Activated CD4-positive, alpha-beta T cell treated with anti-CD3 and anti-CD28 coated beads, Interleukin-2, amount 50 U/mL, for 1 hour (primary cell): ENCODE results near the gene BSN.

Experiments
- DNase-seq: peaks from one replicate; pipeline ENCODE4 v3.0.0-alpha.2; 2020

The BSN gene

DNA sequence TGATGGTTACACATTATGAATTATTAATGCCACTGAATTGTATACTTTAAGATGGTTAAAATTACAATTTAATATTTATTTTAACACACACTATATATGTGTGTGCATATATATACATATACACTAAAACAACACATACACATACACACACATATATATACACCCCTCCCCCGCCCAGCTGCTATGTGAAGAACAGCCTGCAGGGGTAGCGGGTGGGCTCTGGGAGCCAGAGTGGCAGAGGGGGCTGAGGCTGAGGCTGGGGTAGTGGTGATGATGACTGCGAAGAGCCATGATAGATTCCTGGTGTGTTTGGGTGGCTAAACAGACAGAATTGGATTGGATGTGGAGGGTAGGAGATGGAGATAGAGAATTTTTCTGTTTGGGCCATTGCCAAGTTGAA, 80.5 kb downstream of the BSN start:
- no peak for DNase-seq

DNA sequence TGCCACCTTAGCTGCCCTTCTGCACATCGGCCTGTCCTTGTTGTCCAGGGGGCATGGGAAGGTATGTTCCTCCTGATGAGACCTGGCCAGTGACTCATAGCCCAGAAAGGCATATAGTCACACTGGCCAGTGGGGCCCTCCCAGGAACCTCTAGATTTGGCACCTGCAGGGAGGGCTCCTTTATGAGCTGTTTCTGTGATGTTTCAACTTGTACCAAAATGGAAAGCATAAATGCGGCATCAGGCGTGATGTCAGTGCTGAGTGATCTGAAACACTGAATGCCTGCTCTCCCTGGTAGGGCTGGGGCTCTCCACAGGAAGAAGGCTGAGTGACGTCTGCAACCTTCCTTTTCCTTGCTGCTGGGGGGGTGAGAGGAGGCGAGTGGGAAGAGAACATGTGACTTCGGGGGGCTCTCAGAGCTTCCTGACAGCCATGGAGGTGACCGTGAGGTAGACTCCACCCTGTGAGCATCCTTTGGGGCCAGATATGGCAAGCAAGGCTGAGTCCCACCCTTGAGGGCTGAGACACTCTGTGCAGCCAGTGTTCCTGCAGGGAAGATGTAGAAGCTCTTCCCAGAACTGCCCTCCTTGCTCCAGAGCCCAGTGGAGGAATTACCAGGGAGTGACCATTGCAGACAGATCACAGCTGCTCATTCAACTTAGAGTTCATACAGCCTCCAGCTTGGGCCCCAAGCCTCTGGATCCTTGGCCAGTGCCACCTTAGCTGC, 82.8 kb downstream of the BSN start:
- no peak for DNase-seq

DNA sequence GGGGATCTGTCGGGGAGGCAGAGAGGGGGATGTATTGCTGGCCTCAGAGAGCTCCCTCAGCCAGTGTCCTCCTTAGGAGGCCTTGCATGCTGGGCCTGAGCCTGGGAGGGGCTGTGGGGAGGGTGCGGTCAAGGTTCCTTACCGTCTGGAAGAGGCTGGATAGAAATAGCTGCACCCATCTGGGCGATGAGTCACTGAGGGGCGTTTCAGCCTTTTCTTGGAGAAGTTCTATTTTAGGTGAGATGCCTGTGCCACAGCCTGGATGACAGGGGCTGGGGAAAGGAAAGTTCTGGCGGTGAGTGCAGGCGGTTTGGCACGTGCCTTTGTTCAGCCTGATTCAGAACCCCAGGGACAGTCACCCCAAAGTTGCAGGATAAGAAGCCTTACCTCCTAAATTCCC, 84.2 kb downstream of the BSN start:
- no peak for DNase-seq

DNA sequence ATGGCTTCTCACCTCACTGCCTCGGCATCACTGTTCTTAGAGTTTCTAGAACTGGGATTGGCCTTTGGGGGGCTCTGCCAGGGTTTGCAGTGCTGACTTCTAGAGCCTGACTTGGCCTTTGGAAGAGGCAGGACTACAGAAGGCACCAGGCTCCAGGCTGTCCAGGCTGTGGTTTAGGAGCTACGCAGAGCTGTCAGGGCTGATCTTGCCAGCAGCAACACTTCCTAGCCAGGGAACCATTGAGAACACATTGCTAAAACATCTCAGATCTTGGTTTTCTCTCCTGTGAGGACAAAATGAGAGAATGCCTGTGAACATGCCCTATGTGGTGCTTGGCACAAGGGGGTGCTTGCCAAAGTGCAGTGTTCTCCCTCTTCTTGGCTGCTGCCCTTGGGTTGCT, 85.3 kb downstream of the BSN start:
- no peak for DNase-seq

DNA sequence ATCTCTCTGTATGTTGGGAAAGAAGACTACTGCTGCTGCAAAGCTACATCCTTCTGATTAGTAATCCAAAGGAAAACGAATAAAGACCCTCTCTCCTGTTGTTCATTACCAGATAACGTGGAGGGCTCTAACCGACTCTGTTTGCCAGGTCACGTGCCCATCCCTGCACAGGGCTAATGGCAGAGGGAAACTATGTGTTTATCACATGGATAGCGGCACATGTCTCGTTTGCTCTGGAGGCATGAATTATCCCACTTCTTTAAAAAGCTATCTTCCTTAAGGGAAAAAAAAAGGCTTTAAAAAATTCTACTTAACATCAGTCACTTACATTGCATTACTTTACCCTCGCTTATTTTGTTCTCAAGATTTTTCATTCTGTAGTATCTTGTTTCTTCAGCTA, 87.0 kb downstream of the BSN start:
- no peak for DNase-seq

DNA sequence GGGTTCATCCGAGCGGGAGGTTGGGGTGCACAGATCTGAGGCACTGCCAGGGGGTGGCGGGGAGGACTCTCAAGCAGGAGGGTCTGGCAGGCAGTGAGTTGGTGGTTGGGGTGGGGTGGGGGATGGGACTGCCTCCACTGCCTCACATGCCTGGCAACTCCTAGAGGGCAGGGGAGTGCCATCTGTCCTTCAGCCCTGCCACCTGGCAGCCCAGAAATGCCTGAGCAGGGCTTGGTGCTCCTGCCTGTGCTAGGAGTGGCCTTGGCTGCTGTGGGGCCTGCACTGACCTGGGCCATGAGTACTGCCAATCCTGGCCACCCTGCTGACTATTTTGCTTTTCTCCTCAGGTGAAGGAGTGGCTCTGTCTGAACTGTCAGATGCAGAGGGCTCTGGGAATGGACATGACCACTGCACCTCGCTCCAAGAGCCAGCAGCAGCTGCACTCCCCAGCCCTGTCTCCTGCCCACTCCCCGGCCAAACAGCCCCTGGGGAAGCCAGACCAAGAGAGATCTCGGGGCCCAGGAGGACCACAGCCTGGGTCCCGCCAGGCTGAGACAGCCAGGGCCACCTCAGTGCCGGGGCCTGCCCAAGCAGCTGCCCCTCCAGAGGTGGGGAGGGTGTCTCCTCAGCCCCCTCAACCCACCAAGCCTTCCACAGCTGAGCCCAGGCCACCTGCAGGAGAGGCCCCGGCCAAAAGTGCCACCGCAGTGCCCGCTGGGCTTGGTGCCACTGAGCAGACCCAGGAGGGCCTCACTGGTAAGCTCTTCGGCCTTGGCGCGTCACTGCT, 87.8 kb downstream of the BSN start:
- no peak for DNase-seq

DNA sequence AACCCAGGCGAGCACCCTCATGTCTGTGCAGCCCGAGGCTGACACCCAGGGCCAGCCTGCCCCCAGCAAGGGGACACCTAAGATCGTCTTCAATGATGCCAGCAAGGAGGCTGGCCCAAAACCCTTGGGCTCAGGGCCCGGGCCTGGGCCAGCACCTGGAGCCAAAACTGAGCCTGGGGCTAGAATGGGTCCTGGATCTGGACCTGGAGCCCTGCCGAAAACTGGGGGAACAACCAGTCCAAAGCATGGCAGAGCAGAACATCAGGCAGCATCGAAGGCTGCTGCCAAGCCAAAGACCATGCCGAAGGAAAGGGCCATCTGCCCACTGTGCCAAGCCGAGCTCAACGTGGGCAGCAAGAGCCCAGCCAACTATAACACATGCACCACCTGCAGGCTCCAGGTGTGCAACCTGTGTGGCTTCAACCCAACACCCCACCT, 88.5 kb downstream of the BSN start:
- DNase-seq = no peak

DNA sequence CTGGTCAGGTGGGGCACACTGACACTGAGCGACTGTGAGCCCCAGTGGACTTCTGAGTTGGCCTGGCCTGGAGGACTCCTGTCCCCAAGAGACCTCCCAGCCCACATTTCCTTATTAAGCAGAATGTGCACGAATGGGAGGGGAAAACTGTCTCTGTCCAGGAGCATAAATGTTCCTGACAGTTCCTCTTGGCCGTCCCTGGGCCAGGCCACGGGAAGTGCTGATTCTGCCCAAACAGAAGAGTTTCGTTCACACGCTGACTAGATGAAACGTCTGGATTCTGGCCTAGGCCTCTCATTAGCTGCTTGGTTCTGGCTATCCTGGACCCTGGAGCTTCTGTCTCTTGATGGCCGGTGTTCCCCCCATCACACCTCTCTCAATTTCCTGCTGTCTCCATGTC, 90.4 kb downstream of the BSN start:
- no peak for DNase-seq

DNA sequence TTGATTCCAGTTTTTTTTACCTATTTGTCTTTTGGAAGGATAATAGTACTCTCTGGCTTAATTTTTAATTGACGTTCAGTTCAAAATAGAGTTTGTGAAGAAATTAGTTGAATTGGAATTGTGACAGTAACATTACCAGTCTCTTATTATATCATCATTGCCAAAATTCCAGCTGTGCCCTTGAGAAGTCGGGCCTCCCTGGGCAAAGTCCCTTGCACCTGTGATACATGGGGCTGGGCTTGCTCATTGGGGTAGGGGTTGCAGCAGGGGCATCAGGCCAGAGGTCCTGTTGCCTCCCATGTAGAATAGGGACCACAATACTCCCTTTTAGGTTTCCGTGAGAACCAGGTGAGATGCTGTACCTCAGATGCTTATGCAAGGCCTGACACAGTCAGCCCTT, 92.0 kb downstream of the BSN start:
- no peak for DNase-seq

DNA sequence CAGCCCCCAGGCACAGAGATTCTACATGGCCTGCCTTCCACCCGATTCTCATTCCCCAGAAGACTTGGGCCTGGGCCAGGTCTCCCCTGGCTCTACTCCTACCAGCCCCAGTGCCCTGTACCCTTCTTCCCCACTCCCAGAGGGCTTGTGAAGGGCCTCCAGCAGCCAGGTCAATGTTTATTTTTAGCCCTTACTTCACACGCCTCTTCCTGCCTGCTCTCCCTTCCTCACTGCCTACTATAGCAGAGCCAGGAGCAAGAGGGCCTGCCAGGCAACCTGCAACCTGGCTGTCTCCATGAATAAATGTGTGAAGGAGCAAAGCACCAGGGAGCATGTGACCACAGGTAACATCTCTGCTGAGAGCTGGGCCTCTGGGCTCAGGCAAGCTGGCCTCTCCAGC, 93.5 kb downstream of the BSN start:
- no peak for DNase-seq

DNA sequence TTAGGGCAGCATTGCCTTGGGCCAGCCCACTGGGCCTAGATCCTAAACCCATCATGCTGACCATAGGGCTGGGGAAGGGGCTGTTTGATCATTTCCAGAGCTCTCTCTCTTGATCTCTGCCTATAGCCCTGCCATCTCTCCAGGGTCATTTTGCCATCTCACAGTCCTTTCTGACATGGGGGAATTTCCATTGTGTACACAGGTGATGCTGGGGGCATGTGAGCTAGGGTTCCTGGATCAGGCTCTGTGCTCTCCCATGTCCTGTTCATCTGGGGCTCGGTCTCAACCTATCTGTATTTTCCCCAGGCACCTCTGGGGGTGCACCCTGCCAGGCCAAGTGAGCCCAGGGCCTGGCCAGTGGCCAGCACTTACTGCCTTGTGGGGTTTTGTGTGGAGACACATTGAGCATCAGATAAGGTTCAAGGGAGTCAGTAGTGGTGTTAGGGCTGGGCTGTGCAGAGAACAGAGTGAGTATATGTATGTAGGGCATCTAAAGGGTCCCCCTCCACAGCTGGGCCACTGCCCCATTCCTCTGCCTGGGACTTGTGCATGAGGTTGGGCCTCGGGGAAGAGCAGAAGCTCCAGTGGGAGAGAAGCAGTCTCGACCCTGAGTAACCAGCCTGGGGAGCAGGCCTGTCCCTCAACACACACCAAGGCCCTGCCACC, 94.2 kb downstream of the BSN start:
- no peak for DNase-seq

DNA sequence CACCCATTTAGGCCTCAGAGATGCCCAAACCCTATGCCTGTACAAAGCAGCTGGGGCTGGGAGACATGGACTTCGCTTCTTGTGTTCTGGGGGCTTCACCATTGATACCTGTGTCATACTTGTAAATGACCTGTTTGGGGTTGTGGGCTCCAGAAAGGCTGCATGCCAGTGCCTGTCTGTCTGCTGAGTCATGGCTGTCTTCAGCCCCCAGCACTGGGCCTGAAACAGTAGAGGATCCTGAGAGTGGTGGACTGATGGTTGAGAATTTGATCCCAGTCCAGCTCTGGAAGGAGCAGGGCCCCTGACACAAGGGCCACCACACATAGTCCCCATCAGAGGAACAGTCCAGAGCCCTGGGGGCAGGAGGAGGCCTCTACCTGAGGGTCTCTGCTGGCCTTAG, 95.3 kb downstream of the BSN start:
- no peak for DNase-seq

DNA sequence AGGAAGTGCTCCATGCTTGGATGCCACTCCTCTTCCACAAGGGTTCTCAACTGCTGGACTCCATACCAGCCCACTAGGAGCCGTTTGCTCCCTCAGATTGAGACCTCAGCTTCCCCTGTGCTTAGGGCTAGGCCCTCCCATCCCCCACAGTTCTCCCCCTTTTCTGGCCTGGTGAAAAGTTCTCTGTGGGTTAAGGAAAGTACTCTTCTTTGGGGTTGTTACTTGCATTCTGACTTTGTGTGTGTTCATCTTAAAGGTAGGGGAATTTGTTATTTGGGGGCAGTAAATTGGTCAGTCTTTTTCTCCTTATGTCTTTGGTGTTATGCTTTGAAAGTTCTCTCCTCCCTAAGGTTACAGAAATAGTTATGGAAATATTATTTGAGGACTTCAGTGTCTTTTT, 95.9 kb downstream of the BSN start:
- DNase-seq = no peak

DNA sequence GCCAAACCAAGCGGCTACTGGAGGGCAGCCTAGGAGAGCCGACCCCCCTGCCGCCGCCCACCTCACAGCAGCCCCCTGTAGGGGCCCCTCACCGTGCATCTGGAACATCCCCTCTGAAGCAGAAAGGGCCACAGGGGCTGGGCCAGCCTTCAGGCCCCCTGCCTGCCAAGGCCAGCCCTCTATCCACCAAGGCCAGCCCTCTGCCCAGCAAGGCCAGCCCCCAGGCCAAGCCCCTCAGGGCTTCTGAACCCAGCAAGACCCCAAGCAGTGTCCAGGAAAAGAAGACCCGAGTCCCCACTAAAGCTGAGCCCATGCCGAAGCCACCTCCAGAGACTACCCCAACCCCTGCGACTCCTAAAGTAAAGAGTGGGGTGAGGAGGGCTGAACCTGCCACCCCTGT, 96.4 kb downstream of the BSN start:
- DNase-seq = no peak

DNA sequence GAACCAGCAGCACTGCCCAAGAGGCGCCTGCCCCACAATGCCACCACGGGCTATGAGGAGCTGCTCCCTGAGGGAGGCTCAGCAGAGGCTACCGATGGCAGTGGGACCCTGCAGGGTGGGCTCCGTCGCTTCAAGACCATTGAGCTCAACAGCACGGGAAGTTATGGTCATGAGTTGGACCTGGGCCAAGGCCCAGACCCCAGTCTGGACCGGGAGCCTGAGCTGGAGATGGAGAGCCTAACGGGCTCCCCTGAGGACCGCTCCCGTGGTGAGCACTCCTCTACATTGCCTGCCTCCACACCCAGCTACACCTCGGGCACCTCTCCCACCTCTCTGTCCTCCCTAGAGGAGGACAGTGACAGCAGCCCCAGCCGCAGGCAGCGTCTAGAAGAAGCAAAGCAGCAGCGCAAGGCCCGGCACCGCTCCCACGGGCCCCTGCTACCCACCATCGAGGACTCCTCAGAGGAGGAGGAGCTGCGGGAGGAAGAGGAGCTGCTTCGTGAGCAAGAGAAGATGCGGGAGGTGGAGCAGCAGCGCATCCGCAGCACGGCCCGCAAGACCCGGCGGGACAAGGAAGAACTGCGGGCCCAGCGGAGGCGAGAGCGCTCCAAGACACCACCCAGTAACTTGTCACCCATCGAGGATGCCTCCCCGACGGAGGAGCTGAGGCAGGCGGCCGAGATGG, 98.1 kb downstream of the BSN start:
- DNase-seq = no peak

DNA sequence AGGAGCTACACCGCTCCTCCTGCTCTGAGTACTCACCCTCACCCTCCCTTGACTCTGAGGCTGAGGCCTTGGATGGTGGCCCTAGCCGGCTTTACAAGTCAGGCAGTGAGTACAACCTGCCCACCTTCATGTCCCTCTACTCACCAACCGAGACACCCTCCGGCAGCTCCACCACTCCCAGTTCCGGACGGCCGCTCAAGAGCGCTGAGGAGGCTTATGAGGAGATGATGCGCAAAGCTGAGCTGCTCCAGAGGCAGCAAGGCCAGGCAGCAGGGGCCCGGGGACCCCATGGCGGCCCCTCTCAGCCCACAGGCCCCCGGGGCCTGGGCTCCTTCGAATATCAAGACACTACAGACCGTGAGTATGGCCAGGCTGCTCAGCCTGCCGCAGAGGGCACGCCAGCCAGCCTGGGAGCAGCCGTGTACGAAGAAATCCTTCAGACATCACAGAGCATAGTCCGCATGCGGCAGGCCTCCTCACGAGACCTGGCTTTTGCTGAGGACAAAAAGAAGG, 98.7 kb downstream of the BSN start:
- no peak for DNase-seq

DNA sequence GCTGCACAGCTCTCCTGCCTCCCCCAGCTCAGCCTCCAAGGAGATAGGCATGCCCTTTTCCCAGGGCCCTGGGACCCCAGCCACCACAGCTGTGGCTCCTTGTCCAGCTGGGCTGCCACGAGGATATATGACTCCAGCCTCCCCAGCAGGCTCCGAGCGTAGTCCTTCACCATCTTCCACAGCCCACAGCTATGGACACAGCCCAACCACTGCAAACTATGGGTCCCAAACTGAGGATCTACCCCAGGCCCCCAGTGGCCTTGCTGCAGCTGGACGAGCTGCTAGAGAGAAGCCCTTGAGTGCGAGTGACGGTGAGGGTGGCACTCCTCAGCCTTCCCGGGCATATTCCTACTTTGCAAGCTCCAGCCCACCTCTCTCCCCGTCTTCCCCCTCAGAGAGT, 99.3 kb downstream of the BSN start:
- no peak for DNase-seq

DNA sequence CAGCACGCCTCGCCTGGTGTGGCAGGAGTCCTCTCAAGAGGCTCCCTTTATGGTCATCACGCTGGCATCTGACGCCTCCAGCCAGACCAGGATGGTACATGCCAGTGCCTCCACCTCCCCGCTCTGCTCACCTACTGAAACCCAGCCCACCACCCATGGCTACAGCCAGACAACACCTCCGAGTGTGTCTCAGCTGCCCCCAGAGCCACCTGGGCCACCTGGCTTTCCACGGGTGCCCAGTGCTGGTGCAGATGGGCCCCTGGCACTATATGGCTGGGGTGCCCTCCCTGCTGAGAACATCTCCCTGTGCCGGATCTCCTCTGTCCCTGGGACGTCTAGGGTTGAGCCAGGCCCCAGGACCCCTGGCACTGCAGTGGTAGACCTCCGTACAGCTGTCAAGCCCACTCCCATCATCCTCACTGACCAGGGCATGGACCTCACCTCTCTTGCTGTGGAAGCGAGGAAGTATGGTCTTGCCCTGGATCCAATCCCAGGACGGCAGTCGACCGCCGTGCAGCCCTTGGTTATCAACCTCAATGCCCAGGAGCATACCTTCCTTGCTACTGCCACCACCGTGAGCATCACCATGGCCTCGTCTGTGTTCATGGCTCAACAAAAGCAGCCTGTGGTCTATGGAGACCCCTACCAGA, 100.0 kb downstream of the BSN start:
- DNase-seq = no peak

DNA sequence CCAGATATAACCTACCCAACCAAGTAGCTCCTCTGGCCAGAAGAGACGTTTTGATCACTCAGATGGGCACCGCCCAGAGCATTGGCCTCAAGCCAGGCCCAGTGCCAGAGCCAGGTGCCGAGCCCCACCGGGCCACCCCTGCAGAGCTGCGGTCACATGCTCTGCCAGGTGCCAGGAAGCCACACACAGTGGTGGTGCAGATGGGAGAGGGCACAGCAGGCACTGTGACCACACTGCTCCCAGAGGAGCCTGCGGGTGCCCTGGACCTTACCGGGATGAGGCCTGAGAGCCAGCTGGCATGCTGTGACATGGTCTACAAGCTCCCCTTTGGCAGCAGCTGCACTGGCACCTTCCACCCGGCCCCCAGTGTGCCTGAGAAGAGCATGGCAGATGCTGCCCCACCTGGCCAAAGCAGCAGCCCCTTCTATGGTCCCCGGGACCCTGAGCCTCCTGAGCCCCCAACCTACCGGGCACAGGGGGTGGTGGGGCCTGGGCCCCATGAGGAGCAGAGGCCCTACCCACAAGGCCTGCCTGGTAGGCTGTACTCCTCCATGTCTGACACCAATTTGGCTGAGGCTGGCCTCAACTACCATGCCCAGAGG, 100.8 kb downstream of the BSN start:
- no peak for DNase-seq

DNA sequence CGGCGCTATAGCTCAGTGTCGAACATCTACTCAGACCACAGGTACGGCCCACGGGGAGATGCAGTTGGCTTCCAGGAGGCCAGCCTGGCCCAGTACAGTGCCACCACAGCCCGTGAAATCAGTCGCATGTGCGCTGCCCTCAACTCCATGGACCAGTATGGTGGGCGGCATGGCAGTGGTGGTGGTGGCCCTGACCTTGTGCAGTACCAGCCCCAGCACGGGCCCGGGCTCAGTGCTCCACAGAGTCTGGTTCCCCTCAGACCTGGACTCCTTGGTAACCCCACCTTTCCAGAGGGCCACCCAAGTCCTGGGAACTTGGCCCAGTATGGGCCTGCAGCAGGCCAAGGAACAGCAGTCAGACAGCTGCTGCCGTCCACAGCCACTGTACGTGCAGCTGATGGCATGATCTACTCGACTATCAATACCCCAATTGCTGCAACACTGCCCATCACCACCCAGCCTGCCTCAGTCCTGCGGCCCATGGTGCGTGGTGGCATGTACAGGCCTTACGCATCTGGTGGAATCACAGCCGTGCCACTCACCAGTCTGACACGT, 101.5 kb downstream of the BSN start:
- DNase-seq = no peak

DNA sequence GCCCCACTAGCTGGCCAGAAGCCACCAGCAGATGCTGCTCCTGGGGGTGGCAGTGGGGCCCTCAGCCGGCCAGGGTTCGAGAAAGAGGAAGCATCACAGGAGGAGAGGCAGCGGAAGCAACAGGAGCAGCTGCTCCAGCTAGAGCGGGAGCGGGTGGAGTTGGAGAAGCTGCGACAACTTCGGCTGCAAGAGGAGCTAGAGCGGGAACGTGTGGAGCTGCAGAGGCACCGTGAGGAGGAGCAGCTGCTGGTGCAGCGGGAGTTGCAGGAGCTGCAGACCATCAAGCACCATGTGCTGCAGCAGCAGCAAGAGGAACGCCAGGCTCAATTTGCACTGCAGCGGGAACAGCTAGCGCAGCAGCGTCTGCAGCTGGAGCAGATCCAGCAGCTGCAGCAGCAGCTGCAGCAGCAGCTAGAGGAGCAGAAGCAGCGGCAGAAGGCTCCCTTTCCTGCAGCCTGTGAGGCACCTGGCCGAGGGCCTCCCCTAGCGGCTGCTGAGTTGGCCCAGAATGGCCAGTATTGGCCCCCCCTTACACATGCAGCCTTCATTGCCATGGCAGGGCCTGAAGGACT, 102.3 kb downstream of the BSN start:
- DNase-seq = no peak
